Measurements from ENCODE around the gene JPT1.

GRCh38 chr17:75135452-75135851 lies 18.9 kb downstream of the JPT1 start:
- TF ChIP-seq CTCF (IDR thresholded peaks at IDR 0.05) = no peak
- TF ChIP-seq POLR2AphosphoS5 (IDR thresholded peaks at IDR 0.05; ENCODE audit: low read depth, low read length) = no peak
- TF ChIP-seq SIN3A (IDR thresholded peaks at IDR 0.05; ENCODE audit: borderline replicate concordance, insufficient read depth, low read depth, low read length) = no peak
- no peak for TF ChIP-seq TCF7L2 (IDR thresholded peaks at IDR 0.05; ENCODE audit: low read depth, low read length)
- TF ChIP-seq REST (IDR thresholded peaks at IDR 0.05; ENCODE audit: insufficient read depth in 1 of 2, low read depth in 2 of 2, low read length in 1 of 2) = no peak

Data from Panc1 (cell line).